Natural killer cell (primary cell): ENCODE measurements around the gene AP3D1. TPM values are rescaled to one million over a fixed set of nuclear protein-coding genes. Genes with fewer than 3 reads are reported as not detected.

ENCODE experiments used
- ATAC-seq, 3 donors: fragments of 150-1000 bp in 2 of 3; fragments of 200-7000 bp in 1 of 3; cut with Tn5 transposase; 1 replicate in 1 of 3; 2 replicates in 2 of 3; pipeline ENCODE4 v1.10.0; 2021; ENCODE audit warnings: mild to moderate bottlenecking in 2 of 3, moderate library complexity in 2 of 3
- DNase-seq, 2 donors: peaks; one replicate each; pipeline versions ENCODE4 v3.0.0 to v3.0.0-alpha.2; 2013 to 2021; ENCODE audit warnings: mixed read lengths in 1 of 2
- H3K27ac ChIP-seq: one replicate; pipeline ENCODE4 v1.5.1; 2013; ENCODE audit warnings: mild to moderate bottlenecking, low read length
- H3K27me3 ChIP-seq: one replicate; pipeline ENCODE4 v1.6.1; 2013; ENCODE audit warnings: low read length; ENCODE audit not compliant: control insufficient read depth, insufficient read depth
- H3K36me3 ChIP-seq: one replicate; pipeline ENCODE4 v1.6.1; 2013; ENCODE audit warnings: low read length; ENCODE audit not compliant: control insufficient read depth, insufficient read depth
- H3K4me1 ChIP-seq: one replicate; pipeline ENCODE4 v1.6.1; 2013; ENCODE audit warnings: low read length; ENCODE audit not compliant: control insufficient read depth, insufficient read depth
- H3K4me3 ChIP-seq: one replicate; pipeline ENCODE4 v1.5.1; 2013; ENCODE audit warnings: low read length
- H3K9me3 ChIP-seq: one replicate; pipeline ENCODE4 v1.6.1; 2013; ENCODE audit warnings: low read length; ENCODE audit not compliant: control insufficient read depth, insufficient read depth
- H3K27ac Mint-ChIP-seq, 2 donors: one replicate each; pipeline ENCODE4 v1.8.0; 2022; ENCODE audit warnings: mild to moderate bottlenecking in 2 of 2, mixed read lengths in 2 of 2, moderate library complexity in 1 of 2
- H3K27me3 Mint-ChIP-seq, 2 donors: one replicate each; pipeline ENCODE4 v1.8.0; 2022; ENCODE audit warnings: low read depth in 2 of 2, mixed read lengths in 2 of 2
- H3K36me3 Mint-ChIP-seq: one replicate; pipeline ENCODE4 v1.8.0; 2022; ENCODE audit warnings: mixed read lengths
- H3K4me1 Mint-ChIP-seq, 2 donors: one replicate each; pipeline ENCODE4 v1.8.0; 2022; ENCODE audit warnings: mixed read lengths in 2 of 2
- H3K4me3 Mint-ChIP-seq: one replicate; pipeline ENCODE4 v1.8.0; 2022; ENCODE audit warnings: mild to moderate bottlenecking, moderate library complexity, mixed read lengths
- H3K9me3 Mint-ChIP-seq, 2 donors: one replicate each; pipeline ENCODE4 v1.8.0; 2022; ENCODE audit warnings: mixed read lengths in 2 of 2
- CTCF ChIP-seq: fragments of 200-600 bp; IDR thresholded peaks from one replicate; pipeline ENCODE4 v1.8.0; 2022; ENCODE audit warnings: antibody characterized with exemption
- WGBS: methylation state at CpG from one replicate; pipeline ENCODE4 v1.1.7; 2013; ENCODE audit warnings: missing lambda C conversion rate; ENCODE audit not compliant: insufficient coverage; 5-methylcytosine and 5-hydroxymethylcytosine counted together
- intact Hi-C: fragments of 100-400 bp; cut with micrococcal nuclease; formaldehyde crosslinking; loops from one replicate; pipeline ENCODE4 v1.14.2; 2022
- total RNA-seq, 4 donors: library from RNA; stranded (reverse); fragments of 120-200 nt in 1 of 4; gene quantifications; one replicate each; pipeline versions ENCODE4 v1.2.3 to v1.2.4, GENCODE V29; 2013 to 2022

AP3D1 gene
- total RNA-seq, 3 donors from 2014 or later (not counting 1 experiment from before 2014, with no cell fraction given): 74.6 to 93.1 (median 87.5) TPM

GRCh38 chr19:2080336-2080988 lies 70.9 kb downstream of the AP3D1 start:
- Histone ChIP-seq H3K9me3 (no peaks in the 10 kb centered on the region), H3K4me3 (no peak overlapping the region), H3K27me3 (no peaks in the 10 kb centered on the region), H3K27ac (peak overlapping the region; percentile 98), H3K4me1 (peaks cover 72% of the 10 kb centered on the region), H3K36me3 (peaks cover 57% of the 10 kb centered on the region)
- Mint-ChIP-seq H3K4me1 (peaks cover 44 to 53% of the 10 kb centered on the region in 2 donors), H3K4me3 (peak overlapping the region; percentile 99), H3K27me3 (no peaks in the 10 kb centered on the region), H3K9me3 (no peaks in the 10 kb centered on the region), H3K36me3 (no peaks in the 10 kb centered on the region), H3K27ac (peak overlapping the region; percentile 95 to 99)
- ATAC-seq (no peak), DNase-seq (no peak)
- TF ChIP-seq CTCF: no peak
- intact Hi-C loops: no loop called here
- WGBS: 59% methylated on average over 23 of the region's 23 CpGs

GRCh38 chr19:2079865-2080301 lies 71.5 kb downstream of the AP3D1 start:
- WGBS: 70% methylated on average over 23 of the region's 23 CpGs
- Mint-ChIP-seq H3K4me1 (peaks cover 38 to 47% of the 10 kb centered on the region in 2 donors), H3K27ac (peak overlapping the region; percentile 95 to 99), H3K36me3 (no peaks in the 10 kb centered on the region), H3K4me3 (peak overlapping the region; percentile 99), H3K27me3 (no peaks in the 10 kb centered on the region), H3K9me3 (no peaks in the 10 kb centered on the region)
- H3K27me3 ChIP-seq: no peaks in the 10 kb centered on the region
- peaks cover 75% of the 10 kb centered on the region for H3K4me1 ChIP-seq
- H3K27ac ChIP-seq: peak overlapping the region; percentile 17
- DNase-seq (no peak), ATAC-seq (no peak)
- TF ChIP-seq CTCF: no peak
- H3K9me3 ChIP-seq: no peaks in the 10 kb centered on the region
- intact Hi-C loops: no loop called here
- no peak overlapping the region for H3K4me3 ChIP-seq
- peaks cover 63% of the 10 kb centered on the region for H3K36me3 ChIP-seq

GRCh38 chr19:2079076-2079864 lies 72.1 kb downstream of the AP3D1 start:
- Mint-ChIP-seq H3K27ac (peak overlapping the region; percentile 95 to 99), H3K36me3 (no peaks in the 10 kb centered on the region), H3K27me3 (no peaks in the 10 kb centered on the region), H3K4me1 (peaks cover 39 to 50% of the 10 kb centered on the region in 2 donors), H3K4me3 (peak overlapping the region; percentile 99), H3K9me3 (no peaks in the 10 kb centered on the region)
- H3K36me3 ChIP-seq: peaks cover 66% of the 10 kb centered on the region
- WGBS: 87% methylated on average over 32 of the region's 32 CpGs
- no peak for TF ChIP-seq CTCF
- H3K27ac ChIP-seq: peak overlapping the region; percentile 11
- DNase-seq (no peak), ATAC-seq (no peak)
- intact Hi-C loops: no loop called here
- H3K4me3 ChIP-seq: no peak overlapping the region
- H3K27me3 ChIP-seq: no peaks in the 10 kb centered on the region
- no peaks in the 10 kb centered on the region for H3K9me3 ChIP-seq
- peaks cover 78% of the 10 kb centered on the region for H3K4me1 ChIP-seq
